HEK293T (cell line): ENCODE results near the gene SERGEF.

Experiments
- ARNT ChIP-seq: fragments of 450-650 bp; IDR thresholded peaks from 2 replicates; pipeline ENCODE4 v1.6.1; 2017; ENCODE audit warnings: mild to moderate bottlenecking
- BHLHE40 ChIP-seq: fragments of 450-650 bp; IDR thresholded peaks from 2 replicates; pipeline ENCODE4 v1.6.1; 2016; ENCODE audit warnings: mild to moderate bottlenecking, moderate library complexity, borderline replicate concordance
- FOXA1 ChIP-seq: fragments of 450-650 bp; IDR thresholded peaks from 2 replicates; pipeline ENCODE4 v1.6.1; 2016; ENCODE audit warnings: mild to moderate bottlenecking
- SP1 ChIP-seq: fragments of 450-650 bp; IDR thresholded peaks from 2 replicates; pipeline ENCODE4 v1.6.1; 2017
- TARDBP ChIP-seq: fragments of 450-650 bp; IDR thresholded peaks from 2 replicates; pipeline ENCODE4 v1.6.1; 2016
- ZNF384 ChIP-seq: fragments of 450-650 bp; IDR thresholded peaks from 2 replicates; pipeline ENCODE4 v1.6.1; 2016

DNA sequence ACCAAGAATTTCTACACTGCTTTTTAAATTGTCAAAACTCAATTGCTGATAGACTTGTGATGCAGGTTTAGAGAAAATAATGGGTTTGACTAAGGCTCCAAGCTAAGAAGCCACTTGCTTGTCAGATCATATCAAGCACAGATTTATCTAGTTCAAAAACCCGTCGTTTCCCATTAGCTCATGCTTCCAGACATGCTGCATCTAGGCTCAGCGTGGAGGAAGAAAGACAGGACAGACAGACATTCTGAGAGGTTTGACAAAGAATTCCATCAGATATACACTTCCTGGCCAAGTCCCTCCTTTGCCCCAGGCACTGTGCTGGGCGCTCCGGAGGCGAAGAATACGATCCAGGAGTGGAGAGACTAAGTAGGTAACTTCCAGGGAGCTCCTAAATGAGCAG, 201.5 kb downstream of the SERGEF start:
- TF ChIP-seq TARDBP, result no peak
- no peak for TF ChIP-seq BHLHE40
- TF ChIP-seq ARNT, result no peak
- TF ChIP-seq SP1, result no peak
- no peak for TF ChIP-seq ZNF384
- TF ChIP-seq FOXA1, result no peak
